GM12873 (cell line): ENCODE measurements around the gene ING3.

Source experiments
- CTCF ChIP-seq: IDR thresholded peaks from 2 replicates; pipeline ENCODE4 v1.5.1; 2012; ENCODE audit warnings: low read depth, mild to moderate bottlenecking, moderate library complexity, low read length, control low read depth; ENCODE audit not compliant: insufficient read depth; ENCODE audit errors: missing control alignments

The ING3 gene

GRCh38 chr7:120994512-120995410 is 44.2 kb downstream of the ING3 start:
- no peak for TF ChIP-seq CTCF

- TF ChIP-seq CTCF: no peak
Observed at GRCh38 chr7:120995654-120996053, 45.1 kb downstream of the ING3 start.

GRCh38 chr7:120996333-120996987 is 45.9 kb downstream of the ING3 start:
- TF ChIP-seq CTCF: no peak

- TF ChIP-seq CTCF: no peak
Observed at GRCh38 chr7:120996988-120997345, 46.4 kb downstream of the ING3 start.

GRCh38 chr7:120997882-120998474 is 47.4 kb downstream of the ING3 start:
- TF ChIP-seq CTCF: no peak

GRCh38 chr7:120998520-120998919 is 47.9 kb downstream of the ING3 start:
- TF ChIP-seq CTCF: no peak

- TF ChIP-seq CTCF: no peak
Observed at GRCh38 chr7:120998996-120999565, 48.5 kb downstream of the ING3 start.
